NOMO-1 treated with DMSO at 0.1 percent for 48 hours (cell line): ENCODE results near the gene CAMKMT.

ENCODE experiments used
- DNase-seq: peaks from one replicate; lab custom pipeline; 2025; ENCODE audit not compliant: unreplicated experiment; lab: John Stamatoyannopoulos, UW

CAMKMT gene

DNA sequence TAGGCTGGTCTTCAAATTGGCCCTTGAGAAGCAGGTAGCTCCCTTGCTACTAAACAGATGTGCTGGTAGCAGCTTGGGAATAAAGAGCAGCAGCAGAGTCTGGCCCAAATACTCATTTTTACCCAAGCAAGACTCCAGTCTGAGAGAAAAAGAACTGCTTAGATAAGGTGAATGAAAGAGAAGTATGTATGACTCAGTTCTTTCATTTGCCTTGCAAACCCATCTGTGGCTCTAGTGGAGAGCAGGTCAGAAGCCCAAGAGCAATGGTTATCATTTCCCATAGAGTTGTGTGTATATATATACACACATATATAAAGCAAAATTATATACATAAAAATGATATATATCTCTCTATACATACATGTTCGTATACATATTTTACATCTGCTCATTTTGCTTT lies 80.3 kb downstream of the CAMKMT start:
- no peak for DNase-seq

- DNase-seq: no peak
These were observed 81.8 kb downstream of the CAMKMT start for GRCh38 chr2:44443517-44443916.

DNA sequence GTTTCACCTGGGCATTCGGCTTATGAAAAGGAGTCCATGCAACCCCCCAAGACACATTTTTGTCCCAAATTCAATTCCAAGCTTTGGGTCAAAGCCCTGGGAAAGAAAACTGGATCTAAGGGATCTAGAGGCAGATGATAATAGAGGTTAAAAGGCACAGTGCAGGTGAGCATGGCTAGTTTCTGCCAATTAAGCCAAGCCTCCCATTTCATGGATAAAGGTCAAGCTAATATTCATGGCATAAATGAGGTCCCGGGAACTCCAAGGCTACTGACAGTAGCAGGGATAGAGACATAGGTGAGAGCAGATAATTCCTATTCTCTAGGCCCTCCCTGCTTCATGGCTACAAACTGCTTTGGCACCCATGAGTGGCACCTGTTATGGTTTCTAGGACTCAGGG lies 83.1 kb downstream of the CAMKMT start:
- no peak for DNase-seq

DNA sequence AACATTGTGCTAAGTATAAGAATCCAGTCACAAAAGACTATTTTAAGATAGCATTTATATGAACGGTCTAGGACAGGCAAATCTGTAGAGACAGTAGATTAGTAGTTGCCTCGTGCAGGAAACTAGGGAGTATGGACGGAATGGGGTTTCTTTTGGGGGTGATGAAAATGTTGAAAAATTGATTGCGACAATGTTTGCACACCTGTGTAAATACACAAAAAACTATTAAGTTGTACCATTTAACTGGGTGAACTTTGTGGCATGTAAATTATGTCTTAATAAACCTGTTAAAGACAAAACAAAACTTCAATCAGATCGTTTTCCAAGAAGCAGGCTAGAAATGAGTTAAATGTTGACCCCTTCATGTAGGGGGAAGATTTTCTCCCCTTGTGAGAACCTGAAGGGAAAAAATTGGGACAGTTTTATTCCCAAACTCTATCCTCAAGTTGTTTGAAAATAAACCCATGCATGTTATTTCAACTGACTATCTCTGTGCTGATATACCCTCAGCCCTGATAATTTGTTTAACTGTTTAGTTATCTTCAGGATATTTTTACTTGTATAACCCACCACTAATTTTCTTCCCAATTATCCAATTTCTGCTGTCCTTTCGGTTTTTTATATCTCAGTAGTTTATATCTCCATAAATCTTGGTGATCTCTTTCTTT lies 87.2 kb downstream of the CAMKMT start:
- no peak for DNase-seq

GRCh38 chr2:44450082-44450481 lies 88.3 kb downstream of the CAMKMT start:
- no peak for DNase-seq

DNA sequence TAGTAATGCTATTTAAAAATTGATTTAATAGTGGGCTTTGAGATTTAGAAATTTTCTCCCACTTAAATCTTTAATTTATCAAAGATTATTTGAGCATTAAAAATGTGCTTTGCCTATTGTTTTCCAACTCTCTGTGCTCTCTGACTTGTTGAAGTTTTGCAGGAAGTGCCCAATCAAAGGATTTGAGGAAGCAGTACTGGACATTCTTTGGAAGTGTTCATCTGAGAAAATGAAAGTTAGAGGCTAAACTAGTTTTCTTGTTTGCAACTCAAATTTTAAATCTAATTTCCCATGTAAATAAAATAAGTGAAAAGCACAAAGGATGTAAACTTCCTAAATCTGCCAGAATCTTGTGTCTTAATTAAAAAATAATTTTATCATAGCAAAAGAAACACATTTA lies 89.1 kb downstream of the CAMKMT start:
- DNase-seq: no peak

- DNase-seq: no peak
These were observed 90.4 kb downstream of the CAMKMT start for GRCh38 chr2:44452069-44452583.

DNA sequence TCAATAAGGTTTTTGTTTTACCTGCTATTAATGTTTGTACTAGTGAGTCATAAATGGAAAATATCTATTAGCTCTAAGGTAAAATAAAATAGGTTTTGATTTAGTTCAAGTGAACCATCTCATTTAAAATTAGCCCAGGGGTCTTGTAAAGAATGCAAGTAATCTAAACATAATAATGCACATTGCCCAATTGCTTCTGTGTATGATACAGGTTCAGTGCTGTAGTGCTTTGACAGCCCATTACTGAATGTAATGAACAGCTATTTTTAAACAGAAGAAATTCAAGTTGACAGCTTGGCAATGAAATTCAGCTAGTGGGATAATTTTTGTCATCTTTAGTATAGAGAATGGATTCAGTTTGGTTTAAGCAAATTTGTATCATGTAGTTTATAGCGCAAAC lies 91.5 kb downstream of the CAMKMT start:
- no peak for DNase-seq

- DNase-seq: no peak
These were observed 94.1 kb downstream of the CAMKMT start for GRCh38 chr2:44455877-44456276.

DNA sequence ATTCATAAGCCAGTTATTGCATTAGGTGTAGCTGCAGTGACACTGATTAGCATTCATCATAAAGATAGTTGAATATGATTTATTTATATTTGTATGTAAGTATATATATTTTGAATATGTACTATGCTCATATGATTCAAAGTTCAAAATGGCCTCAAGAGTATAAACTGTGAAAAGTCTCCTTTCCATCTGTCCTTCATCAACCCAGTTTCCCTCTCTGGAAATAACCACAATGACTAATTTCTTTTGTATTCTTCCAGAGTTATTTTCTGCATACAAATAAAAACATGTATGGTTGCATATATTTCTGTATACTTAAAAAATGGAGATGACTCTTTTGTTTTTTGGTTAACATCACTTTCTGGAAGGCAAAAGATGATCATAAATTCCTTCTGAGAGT lies 95.2 kb downstream of the CAMKMT start:
- DNase-seq: no peak

GRCh38 chr2:44459739-44460138 lies 98.0 kb downstream of the CAMKMT start:
- no peak for DNase-seq

GRCh38 chr2:44462934-44463849 lies 101.4 kb downstream of the CAMKMT start:
- no peak for DNase-seq

GRCh38 chr2:44464437-44464836 lies 102.7 kb downstream of the CAMKMT start:
- no peak for DNase-seq

GRCh38 chr2:44470151-44470550 lies 108.4 kb downstream of the CAMKMT start:
- DNase-seq: no peak

GRCh38 chr2:44477657-44478414 lies 116.1 kb downstream of the CAMKMT start:
- no peak for DNase-seq

GRCh38 chr2:44479127-44479887 lies 117.6 kb downstream of the CAMKMT start:
- DNase-seq: peak; percentile 85

DNA sequence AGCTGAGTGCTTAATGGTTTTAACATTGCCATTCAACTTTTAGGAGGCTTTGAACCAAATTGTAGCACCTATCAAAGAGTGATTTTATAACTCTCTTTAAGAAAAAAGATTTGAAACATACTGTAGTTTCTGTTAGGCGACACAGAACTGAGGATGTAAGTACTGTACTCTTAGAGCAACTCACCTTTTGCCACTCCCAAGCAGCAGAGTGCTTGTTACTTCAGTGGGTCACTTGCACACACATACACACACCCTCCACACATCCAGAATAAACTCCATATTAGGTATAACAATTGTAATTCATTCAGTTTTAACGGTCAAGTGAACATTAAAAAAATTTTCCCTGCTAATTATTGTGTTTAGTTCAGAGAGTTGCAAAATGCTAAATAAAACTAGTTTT lies 118.3 kb downstream of the CAMKMT start:
- DNase-seq: no peak

DNA sequence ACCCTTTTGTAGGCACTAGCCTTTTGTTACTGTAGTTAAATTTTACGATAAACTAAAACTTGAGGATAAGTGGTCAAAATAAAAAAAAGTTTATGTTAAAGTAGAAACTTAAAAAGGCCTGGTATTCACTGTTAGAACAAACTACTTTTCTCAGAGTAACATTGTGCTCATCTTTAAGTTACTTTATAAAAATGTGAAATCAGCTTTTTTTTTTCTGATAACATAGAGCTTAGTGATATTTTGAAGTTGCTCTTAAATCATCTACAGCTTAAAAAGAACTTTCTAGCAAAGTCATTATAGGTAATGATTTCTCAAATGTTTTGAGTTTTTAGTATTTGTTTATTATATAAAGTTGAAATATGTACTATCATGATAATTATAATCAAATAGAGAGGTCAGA lies 125.3 kb downstream of the CAMKMT start:
- no peak for DNase-seq

DNA sequence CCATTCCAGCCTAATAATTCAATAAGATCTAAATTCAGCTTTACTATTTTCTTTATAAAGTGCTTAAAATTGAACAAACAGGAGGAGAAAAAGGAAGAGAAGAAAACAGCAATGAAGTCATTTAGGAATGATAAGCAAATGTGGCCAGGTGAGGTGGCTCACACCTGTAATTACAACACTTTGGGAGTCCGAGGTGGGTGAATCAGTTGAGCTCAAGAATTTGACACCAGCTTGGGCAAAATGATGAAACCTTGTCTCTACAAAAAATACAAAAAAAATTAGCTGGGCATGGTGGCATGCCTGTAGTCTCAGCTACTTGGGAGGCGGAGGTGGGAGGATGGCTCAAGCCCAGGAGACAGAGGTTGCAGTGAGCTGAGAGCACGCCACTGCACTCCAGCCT lies 129.0 kb downstream of the CAMKMT start:
- DNase-seq: no peak

- DNase-seq: no peak
These were observed 132.3 kb downstream of the CAMKMT start for GRCh38 chr2:44494006-44494405.

DNA sequence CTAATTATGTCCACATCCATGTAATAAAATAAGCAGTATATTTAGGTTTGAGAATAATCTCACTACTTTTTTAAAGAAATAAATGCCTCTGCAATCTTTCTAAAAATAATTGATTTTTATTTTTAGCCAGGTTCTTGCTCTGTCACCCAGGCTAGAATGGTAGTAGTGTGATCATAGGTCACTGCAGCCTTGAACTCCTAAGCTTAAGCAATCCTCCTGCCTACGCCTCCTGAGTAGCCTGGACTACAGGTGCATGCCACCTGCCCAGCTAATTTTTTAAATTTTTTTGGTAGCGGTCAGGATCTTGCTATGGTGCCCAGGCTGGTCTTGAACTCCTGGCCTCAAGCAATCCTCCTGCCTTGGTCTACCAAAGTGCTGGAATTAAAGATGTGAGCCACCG lies 133.3 kb downstream of the CAMKMT start:
- DNase-seq: no peak
